ENCODE results near the gene NT5DC3.

- TF ChIP-seq CTCF (IDR thresholded peaks at IDR 0.05) (no peak), EP300 (IDR thresholded peaks at IDR 0.05) (no peak), POLR2A (IDR thresholded peaks at IDR 0.05) (no peak), POLR2AphosphoS5 (IDR thresholded peaks at IDR 0.05) (no peak)
Measured at GRCh38 chr12:103880299-103881142, 39.5 kb upstream of the NT5DC3 start.
